ENCODE data around the gene HEPACAM2.

DNA sequence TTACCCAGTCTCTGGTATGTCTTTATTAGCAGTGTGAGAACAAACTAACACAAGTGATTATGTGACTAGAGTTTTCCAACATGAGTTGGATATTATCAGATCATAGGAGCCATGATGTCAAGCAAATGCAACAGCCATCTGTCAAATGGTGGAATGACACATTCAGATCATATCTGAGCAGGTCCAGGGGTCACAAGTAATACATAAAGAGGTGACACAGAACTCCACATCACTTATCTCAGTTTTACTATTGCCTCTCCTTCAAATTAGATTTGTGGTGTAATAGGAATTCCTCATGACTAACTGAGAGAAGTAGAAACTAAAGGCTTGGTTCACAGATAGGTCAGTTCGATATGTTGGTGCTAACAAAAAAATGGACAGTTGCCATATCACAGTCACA lies 65.9 kb downstream of the HEPACAM2 start:
- TF ChIP-seq, protein P1, sequence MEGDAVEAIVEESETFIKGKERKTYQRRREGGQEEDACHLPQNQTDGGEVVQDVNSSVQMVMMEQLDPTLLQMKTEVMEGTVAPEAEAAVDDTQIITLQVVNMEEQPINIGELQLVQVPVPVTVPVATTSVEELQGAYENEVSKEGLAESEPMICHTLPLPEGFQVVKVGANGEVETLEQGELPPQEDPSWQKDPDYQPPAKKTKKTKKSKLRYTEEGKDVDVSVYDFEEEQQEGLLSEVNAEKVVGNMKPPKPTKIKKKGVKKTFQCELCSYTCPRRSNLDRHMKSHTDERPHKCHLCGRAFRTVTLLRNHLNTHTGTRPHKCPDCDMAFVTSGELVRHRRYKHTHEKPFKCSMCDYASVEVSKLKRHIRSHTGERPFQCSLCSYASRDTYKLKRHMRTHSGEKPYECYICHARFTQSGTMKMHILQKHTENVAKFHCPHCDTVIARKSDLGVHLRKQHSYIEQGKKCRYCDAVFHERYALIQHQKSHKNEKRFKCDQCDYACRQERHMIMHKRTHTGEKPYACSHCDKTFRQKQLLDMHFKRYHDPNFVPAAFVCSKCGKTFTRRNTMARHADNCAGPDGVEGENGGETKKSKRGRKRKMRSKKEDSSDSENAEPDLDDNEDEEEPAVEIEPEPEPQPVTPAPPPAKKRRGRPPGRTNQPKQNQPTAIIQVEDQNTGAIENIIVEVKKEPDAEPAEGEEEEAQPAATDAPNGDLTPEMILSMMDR (IDR thresholded peaks at IDR 0.05; ENCODE audit: insufficient read depth, low read length) = no peak
- no peak for TF ChIP-seq GABPA (IDR thresholded peaks at IDR 0.05; ENCODE audit: low read depth)
- TF ChIP-seq SPI1 (IDR thresholded peaks at IDR 0.05; ENCODE audit: borderline replicate concordance, low read depth) = no peak

All from HL-60 (cell line).